Gastroesophageal sphincter (tissue), 3 donors: ENCODE results near the gene DCBLD2.

Experiments
- POLR2A ChIP-seq, 2 donors: fragments of 450-650 bp; IDR thresholded peaks; one replicate each; pipeline ENCODE4 v1.6.1; 2017; ENCODE audit warnings: antibody characterized with exemption in 2 of 2, mild to moderate bottlenecking in 2 of 2, moderate library complexity in 1 of 2
- POLR2AphosphoS5 ChIP-seq: sonication (generic); formaldehyde crosslinking; IDR thresholded peaks from one replicate; pipeline ENCODE4 v1.6.1; 2017; ENCODE audit warnings: antibody characterized with exemption
- TF ChIP-seq, protein P1 (sequence below), 4 experiments: fragments of 200-600 bp in 2 of 4; fragments of 450-650 bp in 2 of 4; sonication (generic) in 1 of 4; IDR thresholded peaks; one replicate each; pipeline ENCODE4 v1.5.1; 2017 to 2019; ENCODE audit warnings: antibody characterized with exemption in 4 of 4, mild to moderate bottlenecking in 2 of 4, moderate library complexity in 2 of 4

DNA sequence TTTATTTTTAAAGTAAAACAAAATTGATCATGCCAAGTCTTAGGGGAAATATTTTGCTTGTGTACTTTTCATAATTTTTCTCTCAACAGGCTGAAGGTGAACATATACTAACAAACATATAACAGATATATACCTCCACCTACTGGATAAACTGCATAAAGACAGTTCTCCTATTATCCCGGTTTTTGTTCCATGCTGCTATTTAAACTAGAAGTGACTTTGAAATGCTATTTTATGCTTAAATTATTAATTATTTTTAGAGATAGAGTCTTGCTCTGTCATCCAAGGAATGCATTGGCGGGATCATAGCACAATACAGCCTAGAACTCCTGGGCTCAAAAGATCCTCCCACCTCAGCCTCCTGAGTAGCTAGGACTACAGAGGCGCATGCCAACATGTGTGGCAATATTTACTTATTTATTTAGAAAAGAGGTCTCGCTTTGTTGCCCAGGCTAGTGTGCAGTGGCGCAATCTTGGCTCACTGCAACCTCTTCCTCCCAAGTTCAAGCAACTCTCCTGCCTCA is 88.6 kb downstream of the DCBLD2 start:
- TF ChIP-seq, protein P1, sequence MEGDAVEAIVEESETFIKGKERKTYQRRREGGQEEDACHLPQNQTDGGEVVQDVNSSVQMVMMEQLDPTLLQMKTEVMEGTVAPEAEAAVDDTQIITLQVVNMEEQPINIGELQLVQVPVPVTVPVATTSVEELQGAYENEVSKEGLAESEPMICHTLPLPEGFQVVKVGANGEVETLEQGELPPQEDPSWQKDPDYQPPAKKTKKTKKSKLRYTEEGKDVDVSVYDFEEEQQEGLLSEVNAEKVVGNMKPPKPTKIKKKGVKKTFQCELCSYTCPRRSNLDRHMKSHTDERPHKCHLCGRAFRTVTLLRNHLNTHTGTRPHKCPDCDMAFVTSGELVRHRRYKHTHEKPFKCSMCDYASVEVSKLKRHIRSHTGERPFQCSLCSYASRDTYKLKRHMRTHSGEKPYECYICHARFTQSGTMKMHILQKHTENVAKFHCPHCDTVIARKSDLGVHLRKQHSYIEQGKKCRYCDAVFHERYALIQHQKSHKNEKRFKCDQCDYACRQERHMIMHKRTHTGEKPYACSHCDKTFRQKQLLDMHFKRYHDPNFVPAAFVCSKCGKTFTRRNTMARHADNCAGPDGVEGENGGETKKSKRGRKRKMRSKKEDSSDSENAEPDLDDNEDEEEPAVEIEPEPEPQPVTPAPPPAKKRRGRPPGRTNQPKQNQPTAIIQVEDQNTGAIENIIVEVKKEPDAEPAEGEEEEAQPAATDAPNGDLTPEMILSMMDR (IDR thresholded peaks at IDR 0.05), result peak; percentile 26 to 55 (median 48)
- TF ChIP-seq POLR2AphosphoS5 (no peak), POLR2A (IDR thresholded peaks at IDR 0.05) (no peak)
